ENCODE measurements around the gene ZGLP1. TPM values are rescaled to one million over a fixed set of nuclear protein-coding genes. Genes with fewer than 3 reads are reported as not detected.
"Not testable (repeated sequence)": the region's sequence is repeated elsewhere in the genome, so short reads cannot be mapped to it uniquely, and the experiment has no call there.

ZGLP1 gene
- total RNA-seq, 2 donors from 2014 or later: 0.96 to 5.1 TPM

DNA sequence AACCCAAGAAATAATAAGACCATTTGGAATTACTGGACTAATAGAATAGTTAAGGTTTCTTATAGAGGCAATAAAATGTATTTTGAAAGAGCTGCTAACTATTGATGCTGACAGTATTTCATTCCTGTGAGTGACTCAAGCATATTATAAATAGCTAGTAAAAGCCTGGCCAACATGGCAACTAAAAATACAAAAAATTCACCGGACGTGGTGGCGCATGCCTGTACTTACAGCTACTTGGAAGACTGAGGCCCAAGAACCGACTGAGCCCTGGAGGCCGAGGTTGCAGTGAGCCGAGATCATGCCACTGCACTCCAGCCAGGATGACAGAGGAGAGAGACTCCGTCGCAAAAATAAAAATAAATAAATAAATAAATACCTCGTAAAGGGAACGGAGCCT, 35.2 kb upstream of the ZGLP1 start:
- TF ChIP-seq, protein P1, sequence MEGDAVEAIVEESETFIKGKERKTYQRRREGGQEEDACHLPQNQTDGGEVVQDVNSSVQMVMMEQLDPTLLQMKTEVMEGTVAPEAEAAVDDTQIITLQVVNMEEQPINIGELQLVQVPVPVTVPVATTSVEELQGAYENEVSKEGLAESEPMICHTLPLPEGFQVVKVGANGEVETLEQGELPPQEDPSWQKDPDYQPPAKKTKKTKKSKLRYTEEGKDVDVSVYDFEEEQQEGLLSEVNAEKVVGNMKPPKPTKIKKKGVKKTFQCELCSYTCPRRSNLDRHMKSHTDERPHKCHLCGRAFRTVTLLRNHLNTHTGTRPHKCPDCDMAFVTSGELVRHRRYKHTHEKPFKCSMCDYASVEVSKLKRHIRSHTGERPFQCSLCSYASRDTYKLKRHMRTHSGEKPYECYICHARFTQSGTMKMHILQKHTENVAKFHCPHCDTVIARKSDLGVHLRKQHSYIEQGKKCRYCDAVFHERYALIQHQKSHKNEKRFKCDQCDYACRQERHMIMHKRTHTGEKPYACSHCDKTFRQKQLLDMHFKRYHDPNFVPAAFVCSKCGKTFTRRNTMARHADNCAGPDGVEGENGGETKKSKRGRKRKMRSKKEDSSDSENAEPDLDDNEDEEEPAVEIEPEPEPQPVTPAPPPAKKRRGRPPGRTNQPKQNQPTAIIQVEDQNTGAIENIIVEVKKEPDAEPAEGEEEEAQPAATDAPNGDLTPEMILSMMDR (IDR thresholded peaks at IDR 0.05): no peak
- H3K36me3 ChIP-seq: no peaks in the 10 kb centered on the region
- no peak overlapping the region for H3K27ac ChIP-seq
- no peaks in the 10 kb centered on the region for H3K4me1 ChIP-seq
- no peak overlapping the region for H3K4me3 ChIP-seq
- intact Hi-C loops (cut with DNase I): no loop called here
- H3K27me3 ChIP-seq: no peaks in the 10 kb centered on the region
- no peak overlapping the region for H3K9ac ChIP-seq (ENCODE audit: low read depth in 2 of 2, low read length in 2 of 2)
- DNase-seq: no peak
- H3K9me3 ChIP-seq: no peaks in the 10 kb centered on the region

DNA sequence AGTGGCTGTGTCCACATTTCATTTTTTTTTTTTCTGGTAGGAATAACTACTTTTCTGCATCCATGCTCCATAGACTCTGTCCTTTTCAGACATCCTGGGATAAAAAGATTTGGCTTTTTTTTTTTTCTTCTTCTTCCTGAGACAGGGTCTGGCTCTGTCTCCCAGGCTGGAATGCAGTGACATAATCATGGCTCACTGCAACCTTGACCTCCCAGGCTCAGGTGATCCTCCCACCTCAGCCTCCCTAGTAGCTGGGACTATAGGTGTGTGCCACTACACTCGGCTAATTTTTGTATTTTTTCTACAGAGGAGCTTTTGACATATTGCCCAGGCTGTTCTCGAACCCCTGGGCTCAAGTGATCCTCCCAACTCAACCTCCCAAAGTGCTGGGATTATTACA, 33.9 kb upstream of the ZGLP1 start:
- intact Hi-C loops (cut with DNase I): no loop called here
- no peaks in the 10 kb centered on the region for H3K9me3 ChIP-seq
- no peak overlapping the region for H3K9ac ChIP-seq (ENCODE audit: low read depth in 2 of 2, low read length in 2 of 2)
- H3K27ac ChIP-seq: no peak overlapping the region
- H3K27me3 ChIP-seq: no peaks in the 10 kb centered on the region
- no peak overlapping the region for H3K4me3 ChIP-seq
- H3K36me3 ChIP-seq: no peaks in the 10 kb centered on the region
- no peak for DNase-seq
- TF ChIP-seq, protein P1 (IDR thresholded peaks at IDR 0.05): no peak
- no peaks in the 10 kb centered on the region for H3K4me1 ChIP-seq

DNA sequence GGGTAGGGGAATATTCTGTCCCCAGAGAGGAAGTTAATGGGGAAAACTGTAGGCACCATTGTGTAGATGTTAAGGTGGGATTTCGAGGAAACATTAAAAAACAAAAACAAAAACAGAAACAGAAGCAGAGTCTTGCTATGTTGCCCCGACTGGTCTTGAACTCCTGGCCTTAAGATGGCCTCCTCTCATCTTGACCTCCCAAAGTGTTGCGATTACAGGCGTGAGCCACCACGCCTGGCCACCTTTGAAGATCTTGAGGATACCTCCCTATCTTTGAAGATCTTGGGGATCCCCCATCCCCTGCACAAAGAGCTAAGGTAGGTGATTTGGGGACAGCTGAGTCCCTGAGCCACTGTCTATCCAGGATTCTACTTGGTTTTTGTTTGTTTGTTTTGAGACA, 30.4 kb upstream of the ZGLP1 start:
- Histone ChIP-seq H3K4me1 (no peaks in the 10 kb centered on the region), H3K9me3 (no peaks in the 10 kb centered on the region), H3K27me3 (no peaks in the 10 kb centered on the region), H3K27ac (no peak overlapping the region), H3K9ac (ENCODE audit: low read depth in 2 of 2, low read length in 2 of 2) (no peak overlapping the region), H3K4me3 (no peak overlapping the region), H3K36me3 (no peaks in the 10 kb centered on the region)
- intact Hi-C loops (cut with DNase I): loop anchor here (5.0 kb wide), 1 partner anchor 42 kb away; the partner anchor contains the start of gene TYK2
- TF ChIP-seq, protein P1 (IDR thresholded peaks at IDR 0.05): no peak
- no peak for DNase-seq

DNA sequence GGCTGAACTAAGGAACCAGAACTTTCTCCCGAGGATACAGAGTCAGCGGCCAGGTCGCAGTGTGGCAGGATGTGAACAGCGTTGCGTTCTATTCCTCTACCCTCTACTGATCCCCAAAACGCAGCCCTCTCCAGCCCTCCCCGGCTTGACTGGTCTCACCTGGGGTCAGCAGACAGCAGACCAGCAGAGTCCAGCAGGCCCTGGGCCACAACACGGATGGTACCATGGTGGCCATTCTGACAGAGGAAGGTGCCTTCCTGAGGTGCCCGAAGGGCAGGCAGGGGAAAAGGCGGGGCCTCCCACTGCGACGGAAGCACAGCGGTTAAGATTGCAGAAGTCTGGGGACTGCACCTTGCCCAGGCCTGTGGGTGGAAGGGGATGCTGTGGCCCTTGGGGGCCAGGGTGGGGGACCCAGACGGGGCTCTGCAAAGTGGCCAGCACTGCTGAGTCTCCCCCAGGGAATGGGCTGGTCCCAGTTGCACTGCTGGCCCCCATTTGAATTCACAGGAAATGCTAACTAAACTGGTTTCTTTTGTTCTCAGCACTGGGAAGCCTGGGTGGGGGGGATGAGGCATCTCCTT, 29.9 kb upstream of the ZGLP1 start, which contains the start of gene ICAM3:
Gene ICAM3, minus strand, starts transcription at position 245 of the 581 bp plus-strand sequence. Its CDS starts 10 bp downstream, at position 235.
- Histone ChIP-seq H3K36me3 (no peaks in the 10 kb centered on the region), H3K27me3 (no peaks in the 10 kb centered on the region), H3K9me3 (no peaks in the 10 kb centered on the region), H3K9ac (ENCODE audit: low read depth in 2 of 2, low read length in 2 of 2) (peak within 1 kb of the TSS; percentile 4 to 67), H3K4me3 (peak within 1 kb of the TSS; percentile 14), H3K4me1 (no peaks in the 10 kb centered on the region), H3K27ac (peak within 1 kb of the TSS; percentile 33)
- intact Hi-C loops (cut with DNase I): loop anchor here (5.0 kb wide), 1 partner anchor 43 kb away; the partner anchor contains the start of gene TYK2
- TF ChIP-seq, protein P1 (IDR thresholded peaks at IDR 0.05): no peak
- DNase-seq: peak; percentile 33

DNA sequence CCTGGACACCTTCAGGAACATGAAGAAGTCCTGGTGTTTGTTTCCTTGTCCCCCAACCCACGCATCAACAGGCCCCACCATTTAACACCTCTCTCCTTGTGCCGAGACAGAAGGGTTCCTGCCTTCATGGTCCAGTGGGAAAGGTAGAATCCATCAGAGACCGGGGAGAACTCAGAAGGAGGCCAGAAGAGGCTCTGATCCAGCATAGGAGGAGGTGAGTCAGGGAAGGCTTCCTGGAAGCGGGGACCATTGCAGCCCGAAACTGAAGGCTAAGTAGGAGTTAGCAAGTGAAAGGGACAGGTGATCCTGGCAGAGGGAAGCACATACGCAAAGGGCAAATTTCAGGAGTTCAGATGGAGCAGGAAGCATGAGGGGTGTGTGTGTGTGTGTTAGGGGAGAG, 29.3 kb upstream of the ZGLP1 start:
- Histone ChIP-seq H3K4me1 (no peaks in the 10 kb centered on the region), H3K36me3 (no peaks in the 10 kb centered on the region), H3K4me3 (peak overlapping the region; percentile 14), H3K9ac (ENCODE audit: low read depth in 2 of 2, low read length in 2 of 2) (peak overlapping the region; percentile 4 to 67), H3K27ac (no peak overlapping the region), H3K9me3 (no peaks in the 10 kb centered on the region), H3K27me3 (no peaks in the 10 kb centered on the region)
- DNase-seq: no peak
- intact Hi-C loops (cut with DNase I): loop anchor here (5.0 kb wide), 1 partner anchor 43 kb away; the partner anchor contains the start of gene TYK2
- TF ChIP-seq, protein P1 (IDR thresholded peaks at IDR 0.05): no peak

DNA sequence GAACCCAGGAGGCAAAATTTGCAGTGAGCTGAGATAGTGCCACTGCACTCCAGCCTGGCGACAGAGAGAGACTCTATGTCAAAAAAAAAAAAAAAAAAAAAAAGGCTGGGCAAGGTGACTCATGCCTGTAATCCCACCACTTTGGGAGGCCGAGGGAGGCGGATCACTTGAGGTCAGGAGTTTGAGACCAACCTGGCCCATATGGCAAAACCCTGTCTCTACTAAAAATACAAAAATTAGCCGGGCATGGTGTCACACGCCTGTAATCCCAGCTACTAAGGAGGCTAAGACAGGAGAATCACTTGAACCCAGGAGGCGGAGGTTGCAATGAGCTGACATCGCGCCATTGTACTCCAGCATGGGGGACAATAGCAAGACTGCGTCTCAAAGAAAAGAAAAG, 27.1 kb upstream of the ZGLP1 start:
- not testable (repeated sequence) for H3K4me3 ChIP-seq; DNase-seq; H3K27me3 ChIP-seq; H3K9ac ChIP-seq (ENCODE audit: low read depth in 2 of 2, low read length in 2 of 2); H3K4me1 ChIP-seq; H3K27ac ChIP-seq; H3K9me3 ChIP-seq; H3K36me3 ChIP-seq
- intact Hi-C loops (cut with DNase I): loop anchor here (5.0 kb wide), 1 partner anchor 46 kb away; the partner anchor contains the start of gene TYK2

Data from colonic mucosa (tissue), 4 donors.